PC-3 (cell line): ENCODE data around the gene C11orf24.

Source experiments
- CTCF ChIP-seq: fragments of 300-600 bp; sonication (generic); conservative IDR thresholded peaks from 2 replicates; pipeline ENCODE4 v1.5.1; 2017; ENCODE audit warnings: antibody characterized with exemption, low read depth, mild to moderate bottlenecking, low read length
- EZH2 ChIP-seq: fragments of 300-600 bp; sonication (generic); IDR thresholded peaks from one replicate; pipeline ENCODE4 v1.6.1; 2017; ENCODE audit warnings: antibody characterized with exemption, mild to moderate bottlenecking, low read length; ENCODE audit not compliant: unreplicated experiment
- EZH2phosphoT487 ChIP-seq: fragments of 300-600 bp; sonication (generic); IDR thresholded peaks from 2 replicates; pipeline ENCODE4 v1.6.1; 2018; ENCODE audit warnings: mild to moderate bottlenecking, antibody characterized with exemption, low read length, borderline replicate concordance

- no peak for TF ChIP-seq CTCF
- TF ChIP-seq EZH2, result no peak
- TF ChIP-seq EZH2phosphoT487, result no peak
These were observed 42.2 kb downstream of the C11orf24 start for GRCh38 chr11:68229601-68230000.
